ENCODE measurements around the gene CAPZA1.

Gene CAPZA1

DNA sequence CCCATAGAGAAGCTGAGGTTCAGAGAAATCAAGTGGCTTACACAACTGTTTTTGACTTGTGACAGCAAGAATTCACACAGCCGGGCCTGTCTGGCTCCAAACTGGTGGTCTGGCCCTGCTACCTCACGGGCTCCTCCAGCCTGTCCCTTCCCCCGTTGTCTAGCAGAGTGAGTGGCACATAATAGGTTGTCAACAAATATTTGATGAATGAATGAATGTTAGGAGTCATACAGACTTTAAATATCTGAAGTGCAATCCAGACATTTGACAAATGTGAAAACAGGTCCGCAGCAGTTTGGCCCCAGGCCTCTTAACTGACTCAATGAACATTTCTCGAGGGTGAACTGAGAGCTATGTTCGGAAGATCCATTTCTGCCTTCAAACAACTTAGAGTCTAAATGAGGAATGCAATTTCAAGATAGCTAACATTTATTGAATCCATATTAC, 88.4 kb downstream of the CAPZA1 start:
- in situ Hi-C loops (cut with HindIII; ENCODE audit: low pct_ligation_motif_present, low pct_unique_long_range_greater_than_20kb, low sequenced_read_pairs): no loop called here
- no peak for DNase-seq

DNA sequence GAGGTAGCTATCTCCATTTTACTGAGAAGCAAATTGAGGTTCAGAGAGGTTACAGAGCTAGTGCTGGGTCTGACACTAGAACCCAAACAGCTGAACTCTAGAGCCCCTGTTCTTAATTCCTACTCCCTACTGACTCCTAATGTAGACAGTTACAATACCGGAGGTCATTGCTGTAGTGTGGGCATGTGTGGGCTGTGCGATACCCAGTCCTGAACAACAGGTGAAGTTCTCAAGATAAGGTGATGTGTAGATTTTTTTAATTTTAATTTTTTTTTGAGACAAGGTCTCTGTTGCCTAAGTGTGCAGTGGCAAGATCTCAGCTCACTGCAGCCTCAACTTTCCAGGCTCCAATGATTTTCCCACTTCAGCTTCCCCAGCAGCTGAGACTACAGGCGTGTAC, 88.9 kb downstream of the CAPZA1 start:
- no peak for DNase-seq
- in situ Hi-C loops (cut with HindIII; ENCODE audit: low pct_ligation_motif_present, low pct_unique_long_range_greater_than_20kb, low sequenced_read_pairs): no loop called here

DNA sequence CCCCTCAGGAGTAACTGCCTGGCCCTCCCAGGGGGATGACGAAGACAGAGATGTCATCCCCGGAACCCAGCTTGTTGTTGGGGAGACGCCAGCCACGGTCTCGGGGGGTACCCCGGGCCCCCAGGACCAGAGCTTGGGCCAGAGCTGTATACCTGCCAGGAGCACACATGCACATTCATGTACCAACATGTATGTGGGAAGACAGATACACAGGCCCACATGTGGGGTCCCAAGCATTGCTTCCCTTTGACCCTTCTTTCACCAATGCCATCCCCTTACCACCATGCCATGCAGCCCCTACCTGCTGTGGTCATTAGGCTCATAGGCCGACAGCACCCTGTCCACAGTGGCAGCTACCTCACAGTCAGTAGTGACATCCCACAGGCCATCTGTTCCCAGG, 90.5 kb downstream of the CAPZA1 start:
- no peak for DNase-seq
- in situ Hi-C loops (cut with HindIII; ENCODE audit: low pct_ligation_motif_present, low pct_unique_long_range_greater_than_20kb, low sequenced_read_pairs): no loop called here

DNA sequence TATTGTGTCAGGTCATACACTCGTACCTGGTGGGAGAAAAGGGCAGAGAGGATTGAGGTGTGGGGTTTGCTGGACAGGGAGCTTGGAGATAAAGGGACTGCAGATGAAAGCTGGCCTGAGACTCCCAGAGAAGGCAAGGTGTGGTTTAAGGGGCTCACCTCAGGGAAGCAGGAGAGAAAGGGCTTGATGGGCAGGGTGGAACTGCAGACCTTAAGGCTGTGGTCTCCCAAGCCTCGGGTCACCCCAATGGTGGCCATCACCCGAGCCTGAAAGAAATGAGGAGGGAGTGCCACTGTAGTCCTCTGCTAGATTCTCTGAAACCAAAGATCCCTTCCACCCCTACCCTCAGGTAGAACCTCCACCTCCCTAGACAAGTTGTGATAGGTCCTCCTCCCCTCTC, 91.0 kb downstream of the CAPZA1 start:
- DNase-seq: no peak
- in situ Hi-C loops (cut with HindIII; ENCODE audit: low pct_ligation_motif_present, low pct_unique_long_range_greater_than_20kb, low sequenced_read_pairs): no loop called here

GRCh38 chr1:112711041-112711440, 91.4 kb downstream of the CAPZA1 start:
- in situ Hi-C loops (cut with HindIII; ENCODE audit: low pct_ligation_motif_present, low pct_unique_long_range_greater_than_20kb, low sequenced_read_pairs): no loop called here
- no peak for DNase-seq

DNA sequence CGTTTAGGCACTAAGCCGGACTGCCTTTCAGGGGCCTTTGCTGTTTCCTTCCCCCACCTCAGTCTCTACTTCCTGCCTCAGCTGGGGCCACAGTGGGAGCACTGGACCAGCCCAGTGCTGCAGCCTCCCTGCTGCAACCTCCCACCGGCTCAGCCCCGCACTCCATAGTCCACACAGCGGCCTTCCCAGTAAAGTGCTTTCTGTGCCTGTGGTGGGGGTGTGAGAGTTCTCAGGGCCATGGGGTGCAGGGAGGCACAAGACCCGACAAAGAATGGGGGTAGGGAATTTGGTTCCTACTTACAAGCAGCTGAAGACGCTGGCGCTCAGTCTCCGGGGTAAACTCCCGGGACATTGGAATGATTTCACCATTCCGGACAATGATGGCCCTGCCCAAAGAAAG, 92.0 kb downstream of the CAPZA1 start:
- no peak for DNase-seq
- in situ Hi-C loops (cut with HindIII; ENCODE audit: low pct_ligation_motif_present, low pct_unique_long_range_greater_than_20kb, low sequenced_read_pairs): no loop called here

DNA sequence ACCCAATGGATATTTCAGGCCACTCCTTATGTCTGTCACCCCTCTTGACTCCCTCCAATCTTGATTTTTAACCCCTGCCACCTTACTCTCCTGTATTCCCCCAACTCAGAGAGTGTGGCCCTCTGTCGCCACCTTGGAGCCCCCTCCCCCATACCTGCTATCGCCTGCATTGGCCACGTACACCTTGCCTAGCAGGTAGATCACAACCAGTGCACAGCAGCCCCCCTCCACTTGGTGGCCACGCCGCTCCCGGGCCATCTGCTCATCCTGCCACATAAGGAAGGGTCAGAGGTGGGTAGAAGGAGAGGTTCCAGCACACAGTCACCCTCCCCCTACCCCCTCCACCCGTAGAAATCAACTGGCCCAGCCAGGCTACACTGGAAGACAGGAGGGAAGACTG, 92.6 kb downstream of the CAPZA1 start:
- no peak for DNase-seq
- in situ Hi-C loops (cut with HindIII; ENCODE audit: low pct_ligation_motif_present, low pct_unique_long_range_greater_than_20kb, low sequenced_read_pairs): no loop called here

GRCh38 chr1:112712701-112713128, 93.1 kb downstream of the CAPZA1 start:
- in situ Hi-C loops (cut with HindIII; ENCODE audit: low pct_ligation_motif_present, low pct_unique_long_range_greater_than_20kb, low sequenced_read_pairs): no loop called here

DNA sequence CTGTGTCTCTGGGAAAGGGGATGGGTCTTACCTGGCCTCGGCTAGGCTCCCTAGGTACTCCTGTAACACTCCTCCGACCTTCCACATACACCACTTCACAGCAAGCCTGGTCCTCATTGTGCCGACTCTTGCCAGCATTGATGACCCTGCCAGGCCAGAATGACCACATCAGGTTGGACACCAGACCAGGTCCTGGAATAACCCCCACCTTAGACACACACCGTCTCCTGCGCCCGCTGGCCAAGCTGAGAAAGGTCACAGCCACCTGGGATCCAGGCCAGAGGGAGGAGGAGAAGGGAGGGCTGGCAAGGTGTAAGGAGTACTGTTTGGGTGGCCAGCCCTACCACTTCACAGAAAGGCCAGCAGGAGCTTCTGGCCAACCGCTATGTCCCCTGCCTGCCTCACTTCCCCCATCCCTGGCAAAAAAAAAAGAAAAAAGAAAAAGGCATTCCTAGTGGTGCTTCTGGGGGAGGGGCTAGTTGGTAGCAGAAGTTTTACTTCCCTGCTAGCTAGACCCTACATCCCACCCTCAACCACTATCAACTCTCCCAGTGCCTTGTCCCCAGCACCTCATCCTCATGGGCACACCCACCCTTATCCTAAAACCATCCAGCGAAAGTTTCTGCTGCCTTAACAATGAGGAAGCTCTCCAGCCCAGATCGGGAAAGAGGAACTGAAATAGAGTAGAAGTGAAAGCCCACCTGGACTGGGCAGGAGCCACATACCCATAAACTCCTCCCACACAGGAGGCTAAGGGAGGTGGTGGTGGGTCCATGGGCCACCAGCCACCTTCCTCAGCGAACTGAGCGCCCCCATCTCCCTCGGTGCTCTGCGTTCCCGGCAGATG, 94.1 kb downstream of the CAPZA1 start:
- in situ Hi-C loops (cut with HindIII; ENCODE audit: low pct_ligation_motif_present, low pct_unique_long_range_greater_than_20kb, low sequenced_read_pairs): no loop called here
- no peak for DNase-seq

More at GRCh38 chr1:112712701-112713128, 93.1 kb downstream of the CAPZA1 start:
- no peak for DNase-seq

GRCh38 chr1:112714313-112715263, 95.0 kb downstream of the CAPZA1 start:
- in situ Hi-C loops (cut with HindIII; ENCODE audit: low pct_ligation_motif_present, low pct_unique_long_range_greater_than_20kb, low sequenced_read_pairs): loop anchor here (5.0 kb wide), 1 partner anchor 83 kb away; no protein-coding TSS in a partner anchor

GRCh38 chr1:112715264-112716053, 95.8 kb downstream of the CAPZA1 start, which contains the start of gene PPM1J:
TSS of gene PPM1J (minus strand) at chr1:112715332. CDS start at chr1:112715301, 31 bp downstream.
- DNase-seq: peak; percentile 92
- in situ Hi-C loops (cut with HindIII; ENCODE audit: low pct_ligation_motif_present, low pct_unique_long_range_greater_than_20kb, low sequenced_read_pairs): loop anchor here (5.0 kb wide), 1 partner anchor 82 kb away; no protein-coding TSS in a partner anchor

More at GRCh38 chr1:112714313-112715263, 95.0 kb downstream of the CAPZA1 start:
- no peak for DNase-seq

GRCh38 chr1:112716133-112716720, 96.6 kb downstream of the CAPZA1 start:
- in situ Hi-C loops (cut with HindIII; ENCODE audit: low pct_ligation_motif_present, low pct_unique_long_range_greater_than_20kb, low sequenced_read_pairs): loop anchor here (5.0 kb wide), 1 partner anchor 81 kb away; no protein-coding TSS in a partner anchor

DNA sequence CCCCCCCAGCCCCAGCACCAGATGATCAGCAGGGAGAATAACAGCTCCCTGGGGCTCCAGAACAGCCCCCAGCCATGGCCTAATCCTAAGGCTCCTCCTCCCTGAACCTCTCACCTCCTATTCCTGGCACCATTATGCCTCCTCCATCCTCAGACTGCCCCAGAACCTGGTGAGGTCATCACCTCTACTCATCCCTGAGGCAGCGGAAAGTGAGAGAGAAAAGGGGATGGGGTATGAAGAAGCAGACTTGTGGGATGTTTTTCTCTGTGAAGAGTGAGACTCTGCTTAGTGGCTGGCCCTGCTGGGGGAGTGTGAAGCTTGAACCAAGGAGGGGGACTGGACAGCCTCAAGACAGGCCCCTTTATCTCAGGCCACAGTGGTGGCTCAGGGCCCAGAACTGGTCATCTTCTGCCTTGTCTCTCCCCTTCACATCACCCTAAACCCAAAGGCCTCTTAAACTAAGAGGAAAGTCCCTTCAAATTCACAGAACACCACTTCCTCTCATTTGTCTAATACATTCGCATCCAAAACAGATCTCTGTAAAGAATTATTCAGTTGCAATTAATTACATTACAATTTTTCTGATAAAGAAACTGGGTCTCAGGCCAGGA, 97.7 kb downstream of the CAPZA1 start:
- DNase-seq: no peak
- in situ Hi-C loops (cut with HindIII; ENCODE audit: low pct_ligation_motif_present, low pct_unique_long_range_greater_than_20kb, low sequenced_read_pairs): loop anchor here (5.0 kb wide), 1 partner anchor 80 kb away; no protein-coding TSS in a partner anchor

More at GRCh38 chr1:112716133-112716720, 96.6 kb downstream of the CAPZA1 start:
- DNase-seq: peak; percentile 84

GRCh38 chr1:112718691-112719418, 99.2 kb downstream of the CAPZA1 start:
- in situ Hi-C loops (cut with HindIII; ENCODE audit: low pct_ligation_motif_present, low pct_unique_long_range_greater_than_20kb, low sequenced_read_pairs): loop anchor here (5.0 kb wide), 1 partner anchor 78 kb away; no protein-coding TSS in a partner anchor
- peak; percentile 75 for DNase-seq

DNA sequence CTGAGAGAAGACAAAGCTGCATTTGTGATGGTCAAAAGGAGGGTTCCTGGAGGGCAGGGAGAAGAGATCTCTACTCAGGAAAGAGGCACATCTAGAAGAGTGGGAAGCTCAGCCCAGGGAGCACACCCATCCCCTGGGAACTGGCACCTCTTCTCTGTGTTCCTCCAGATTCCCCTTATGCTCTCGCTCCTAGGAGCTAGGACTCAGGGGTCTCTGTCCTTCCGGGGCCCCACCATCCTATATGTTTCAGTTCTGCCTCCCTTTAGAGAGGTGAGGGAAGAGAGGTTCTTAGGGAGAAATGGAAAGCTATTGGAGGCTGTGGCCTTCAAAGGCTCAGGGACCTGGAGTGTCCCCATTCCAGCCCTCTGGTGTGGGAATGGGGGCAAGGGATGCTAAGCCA, 100.1 kb downstream of the CAPZA1 start:
- in situ Hi-C loops (cut with HindIII; ENCODE audit: low pct_ligation_motif_present, low pct_unique_long_range_greater_than_20kb, low sequenced_read_pairs): loop anchor here (5.0 kb wide), 1 partner anchor 78 kb away; no protein-coding TSS in a partner anchor
- no peak for DNase-seq

GRCh38 chr1:112720800-112721199, 101.2 kb downstream of the CAPZA1 start:
- no peak for DNase-seq
- in situ Hi-C loops (cut with HindIII; ENCODE audit: low pct_ligation_motif_present, low pct_unique_long_range_greater_than_20kb, low sequenced_read_pairs): no loop called here

All from ACHN (cell line).